ENCODE data around the gene CDH12.

Gene CDH12

DNA sequence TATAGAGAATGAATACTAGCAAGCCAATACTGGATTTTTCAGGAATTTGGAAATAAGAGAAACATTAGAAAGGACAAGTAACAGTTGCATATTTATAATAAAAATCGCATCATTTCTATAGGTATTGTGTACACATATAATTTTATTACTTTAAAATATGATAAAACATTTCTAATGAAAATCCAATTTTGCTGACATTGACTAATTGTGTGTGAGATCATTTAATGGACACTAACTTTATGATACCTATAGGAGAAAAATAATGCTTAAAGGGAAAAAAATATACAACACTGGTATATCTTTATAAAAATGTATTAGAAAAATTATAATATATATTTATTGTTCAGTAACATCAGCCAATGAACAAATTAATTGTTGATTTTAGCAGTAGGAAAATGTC is 557.3 kb downstream of the CDH12 start:
- H3K9me2 ChIP-seq (ENCODE audit: low read depth, low read length): no peaks in the 10 kb centered on the region
- H2AFZ ChIP-seq (ENCODE audit: low read length): no peak overlapping the region
- H3K4me1 ChIP-seq (ENCODE audit: insufficient read depth, low read length, severe bottlenecking): no peaks in the 10 kb centered on the region
- H3K79me2 ChIP-seq (ENCODE audit: insufficient read depth, low read length): no peaks in the 10 kb centered on the region
- H3K4me2 ChIP-seq (ENCODE audit: low read length): no peak overlapping the region
- H3K4me3 ChIP-seq (ENCODE audit: low read depth, low read length, poor library complexity, severe bottlenecking): no peak overlapping the region
- no peaks in the 10 kb centered on the region for H4K20me1 ChIP-seq (ENCODE audit: insufficient read depth, low read length)
- no peaks in the 10 kb centered on the region for H3K27me3 ChIP-seq (ENCODE audit: insufficient read depth, low read length)
- TF ChIP-seq EZH2 (IDR thresholded peaks at IDR 0.05; ENCODE audit: borderline replicate concordance, low read length): no peak
- TF ChIP-seq, protein P1, sequence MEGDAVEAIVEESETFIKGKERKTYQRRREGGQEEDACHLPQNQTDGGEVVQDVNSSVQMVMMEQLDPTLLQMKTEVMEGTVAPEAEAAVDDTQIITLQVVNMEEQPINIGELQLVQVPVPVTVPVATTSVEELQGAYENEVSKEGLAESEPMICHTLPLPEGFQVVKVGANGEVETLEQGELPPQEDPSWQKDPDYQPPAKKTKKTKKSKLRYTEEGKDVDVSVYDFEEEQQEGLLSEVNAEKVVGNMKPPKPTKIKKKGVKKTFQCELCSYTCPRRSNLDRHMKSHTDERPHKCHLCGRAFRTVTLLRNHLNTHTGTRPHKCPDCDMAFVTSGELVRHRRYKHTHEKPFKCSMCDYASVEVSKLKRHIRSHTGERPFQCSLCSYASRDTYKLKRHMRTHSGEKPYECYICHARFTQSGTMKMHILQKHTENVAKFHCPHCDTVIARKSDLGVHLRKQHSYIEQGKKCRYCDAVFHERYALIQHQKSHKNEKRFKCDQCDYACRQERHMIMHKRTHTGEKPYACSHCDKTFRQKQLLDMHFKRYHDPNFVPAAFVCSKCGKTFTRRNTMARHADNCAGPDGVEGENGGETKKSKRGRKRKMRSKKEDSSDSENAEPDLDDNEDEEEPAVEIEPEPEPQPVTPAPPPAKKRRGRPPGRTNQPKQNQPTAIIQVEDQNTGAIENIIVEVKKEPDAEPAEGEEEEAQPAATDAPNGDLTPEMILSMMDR (IDR thresholded peaks at IDR 0.05; ENCODE audit: low read length): no peak
- H3K9me3 ChIP-seq (ENCODE audit: low read length): no peaks in the 10 kb centered on the region
- no peaks in the 10 kb centered on the region for H3F3A ChIP-seq (ENCODE audit: insufficient read depth, low read length)
- no peak overlapping the region for H3K9ac ChIP-seq (ENCODE audit: low read length)
- no peaks in the 10 kb centered on the region for H3K36me3 ChIP-seq (ENCODE audit: insufficient read depth, low read length)
- no peak overlapping the region for H3K27ac ChIP-seq (ENCODE audit: low read depth, low read length, poor library complexity, severe bottlenecking)

DNA sequence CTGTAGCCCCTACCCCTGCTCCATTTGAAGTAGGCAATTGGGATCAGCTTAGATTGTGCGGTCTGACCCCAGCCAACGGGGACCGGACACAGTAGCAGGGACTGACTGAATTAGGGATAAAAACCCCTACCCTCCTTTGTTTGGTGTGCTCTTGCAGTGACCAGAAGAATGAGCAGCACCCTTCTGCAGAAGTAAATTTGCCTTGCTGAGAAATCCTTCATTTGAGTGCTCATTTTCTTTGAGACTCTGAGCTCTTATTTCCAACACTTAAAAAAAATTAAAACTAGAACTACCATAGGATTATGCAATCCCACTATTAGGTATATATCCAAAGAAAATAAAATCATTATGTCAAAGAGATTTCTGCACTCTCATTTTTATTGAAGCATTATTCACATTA is 560.0 kb downstream of the CDH12 start:
- TF ChIP-seq, protein P1 (IDR thresholded peaks at IDR 0.05; ENCODE audit: low read length): no peak
- no peak for TF ChIP-seq EZH2 (IDR thresholded peaks at IDR 0.05; ENCODE audit: borderline replicate concordance, low read length)

DNA sequence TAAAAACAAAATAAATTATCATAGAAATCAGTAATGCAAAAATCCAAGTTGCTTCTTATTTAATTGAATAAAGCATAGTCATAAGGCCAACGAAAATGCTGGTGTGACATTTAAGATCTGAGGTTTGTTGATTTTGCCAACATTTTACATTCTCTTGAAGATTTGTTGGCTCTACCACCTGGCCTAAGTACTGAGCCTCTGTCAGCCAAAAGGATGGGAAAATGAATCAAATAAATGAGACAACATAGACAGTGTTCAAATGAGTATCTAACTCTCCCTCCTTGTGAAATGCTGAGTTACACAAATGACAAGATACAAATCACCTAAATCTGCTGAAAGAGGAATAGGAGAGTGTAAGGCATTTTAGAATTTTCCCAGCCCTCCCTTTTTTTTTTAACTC is 575.0 kb downstream of the CDH12 start:
- Histone ChIP-seq H3F3A (ENCODE audit: insufficient read depth, low read length) (no peaks in the 10 kb centered on the region), H3K4me3 (ENCODE audit: low read depth, low read length, poor library complexity, severe bottlenecking) (no peak overlapping the region), H3K4me2 (ENCODE audit: low read length) (no peak overlapping the region), H2AFZ (ENCODE audit: low read length) (no peak overlapping the region), H3K79me2 (ENCODE audit: insufficient read depth, low read length) (no peaks in the 10 kb centered on the region), H3K4me1 (ENCODE audit: insufficient read depth, low read length, severe bottlenecking) (no peaks in the 10 kb centered on the region), H3K27ac (ENCODE audit: low read depth, low read length, poor library complexity, severe bottlenecking) (no peak overlapping the region), H3K27me3 (ENCODE audit: insufficient read depth, low read length) (no peaks in the 10 kb centered on the region), H3K36me3 (ENCODE audit: insufficient read depth, low read length) (no peaks in the 10 kb centered on the region), H4K20me1 (ENCODE audit: insufficient read depth, low read length) (no peaks in the 10 kb centered on the region), H3K9me2 (ENCODE audit: low read depth, low read length) (no peaks in the 10 kb centered on the region), H3K9ac (ENCODE audit: low read length) (no peak overlapping the region), H3K9me3 (ENCODE audit: low read length) (no peaks in the 10 kb centered on the region)
- TF ChIP-seq EZH2 (IDR thresholded peaks at IDR 0.05; ENCODE audit: borderline replicate concordance, low read length): no peak
- TF ChIP-seq, protein P1 (IDR thresholded peaks at IDR 0.05; ENCODE audit: low read length): no peak

More for the DNA sequence above, 560.0 kb downstream of the CDH12 start:
- no peaks in the 10 kb centered on the region for H3F3A ChIP-seq (ENCODE audit: insufficient read depth, low read length)
- H3K4me2 ChIP-seq (ENCODE audit: low read length): no peak overlapping the region
- H3K27me3 ChIP-seq (ENCODE audit: insufficient read depth, low read length): no peaks in the 10 kb centered on the region
- no peak overlapping the region for H3K27ac ChIP-seq (ENCODE audit: low read depth, low read length, poor library complexity, severe bottlenecking)
- no peaks in the 10 kb centered on the region for H4K20me1 ChIP-seq (ENCODE audit: insufficient read depth, low read length)
- H3K4me3 ChIP-seq (ENCODE audit: low read depth, low read length, poor library complexity, severe bottlenecking): no peak overlapping the region
- H3K4me1 ChIP-seq (ENCODE audit: insufficient read depth, low read length, severe bottlenecking): no peaks in the 10 kb centered on the region
- H3K9me2 ChIP-seq (ENCODE audit: low read depth, low read length): no peaks in the 10 kb centered on the region
- no peak overlapping the region for H3K9ac ChIP-seq (ENCODE audit: low read length)
- no peak overlapping the region for H2AFZ ChIP-seq (ENCODE audit: low read length)
- H3K79me2 ChIP-seq (ENCODE audit: insufficient read depth, low read length): no peaks in the 10 kb centered on the region
- H3K36me3 ChIP-seq (ENCODE audit: insufficient read depth, low read length): no peaks in the 10 kb centered on the region
- H3K9me3 ChIP-seq (ENCODE audit: low read length): no peaks in the 10 kb centered on the region

Data from OCI-LY1 (cell line).